Measurements from ENCODE around the gene RUFY4. TPM values are rescaled to one million over a fixed set of nuclear protein-coding genes. Genes with fewer than 3 reads are reported as not detected.

The RUFY4 gene
- polyA plus RNA-seq, 1 experiment: not detected

GRCh38 chr2:218031771-218032257 lies 37.2 kb upstream of the RUFY4 start:
- Histone ChIP-seq H3K4me3 (ENCODE audit: low read depth, low read length) (no peak overlapping the region), H3K36me3 (ENCODE audit: control insufficient read depth, insufficient read depth, low read length) (no peaks in the 10 kb centered on the region), H3K27me3 (ENCODE audit: control insufficient read depth, insufficient read depth, low read length) (peaks cover 13% of the 10 kb centered on the region)
- ChIA-PET POLR2A (no interaction called here), CTCF (interaction anchor here (0.8 to 9.1 kb wide), 3 partner anchors 38 to 243 kb away, joined by 3 to 176 read pairs (median 8); no protein-coding TSS in a partner anchor)
- TF ChIP-seq CTCF (IDR thresholded peaks at IDR 0.05; ENCODE audit: insufficient read depth, low read depth, low read length): no peak
- no peak for DNase-seq (ENCODE audit: low read depth)

- Histone ChIP-seq H3K27me3 (ENCODE audit: control insufficient read depth, insufficient read depth, low read length) (peaks cover 13% of the 10 kb centered on the region), H3K4me3 (ENCODE audit: low read depth, low read length) (no peak overlapping the region), H3K36me3 (ENCODE audit: control insufficient read depth, insufficient read depth, low read length) (no peaks in the 10 kb centered on the region)
- CTCF ChIA-PET: interaction anchor here (0.6 to 9.1 kb wide), 9 partner anchors 8 to 244 kb away, joined by 3 to 176 read pairs (median 4); no protein-coding TSS in a partner anchor
- no peak for TF ChIP-seq CTCF (IDR thresholded peaks at IDR 0.05; ENCODE audit: insufficient read depth, low read depth, low read length)
- no peak for DNase-seq (ENCODE audit: low read depth)
- POLR2A ChIA-PET: no interaction called here
These were observed 36.5 kb upstream of the RUFY4 start for GRCh38 chr2:218032336-218033171.

- no peak for TF ChIP-seq CTCF (IDR thresholded peaks at IDR 0.05; ENCODE audit: insufficient read depth, low read depth, low read length)
- Histone ChIP-seq H3K27me3 (ENCODE audit: control insufficient read depth, insufficient read depth, low read length) (peaks cover 13% of the 10 kb centered on the region), H3K36me3 (ENCODE audit: control insufficient read depth, insufficient read depth, low read length) (no peaks in the 10 kb centered on the region), H3K4me3 (ENCODE audit: low read depth, low read length) (no peak overlapping the region)
- POLR2A ChIA-PET: no interaction called here
- CTCF ChIA-PET: interaction anchor here (0.6 to 9.1 kb wide), 9 partner anchors 9 to 244 kb away, joined by 3 to 176 read pairs (median 3); no protein-coding TSS in a partner anchor
- DNase-seq (ENCODE audit: low read depth): no peak
These were observed 35.9 kb upstream of the RUFY4 start for GRCh38 chr2:218033208-218033589.

- Histone ChIP-seq H3K36me3 (ENCODE audit: control insufficient read depth, insufficient read depth, low read length) (no peaks in the 10 kb centered on the region), H3K27me3 (ENCODE audit: control insufficient read depth, insufficient read depth, low read length) (peaks cover 16% of the 10 kb centered on the region), H3K4me3 (ENCODE audit: low read depth, low read length) (no peak overlapping the region)
- TF ChIP-seq CTCF (IDR thresholded peaks at IDR 0.05; ENCODE audit: insufficient read depth, low read depth, low read length): no peak
- ChIA-PET CTCF (interaction anchor here (0.5 to 9.1 kb wide), 21 partner anchors 9 to 255 kb away, joined by 3 to 176 read pairs (median 3); partner anchors contain the start of genes RUFY4 and TNS1), POLR2A (no interaction called here)
- DNase-seq (ENCODE audit: low read depth): no peak
These were observed 35.2 kb upstream of the RUFY4 start for GRCh38 chr2:218033590-218034496.

All from BJ (cell line).